HG03575 (cell line): ENCODE data around the gene RNF207.

Experiments used
- ATAC-seq: cut with Tn5 transposase; IDR thresholded peaks from one replicate; pipeline ENCODE4 v1.9.1; 2021; ENCODE audit not compliant: unreplicated experiment, insufficient number of reproducible peaks, low FRiP score; ENCODE audit errors: extremely low read depth

The RNF207 gene

DNA sequence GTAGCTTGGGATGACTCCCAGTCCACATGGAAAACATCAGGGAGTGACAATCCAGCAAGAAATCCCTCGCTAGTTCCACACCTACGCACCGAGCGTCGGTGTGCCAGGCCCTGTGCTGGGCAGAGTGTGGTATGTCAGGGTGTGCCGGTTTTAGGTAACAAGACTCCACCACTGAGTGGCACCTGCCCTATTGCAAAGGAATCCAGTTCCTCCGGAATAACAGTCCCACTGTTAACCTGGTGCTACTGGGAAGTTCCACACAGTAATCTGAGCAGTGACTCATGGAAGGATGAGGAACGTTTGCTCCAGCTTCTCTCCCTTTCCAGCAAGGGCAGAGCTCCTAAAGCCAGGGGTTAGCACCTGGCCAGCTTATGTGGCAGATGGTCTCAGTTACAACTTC, 14.3 kb downstream of the RNF207 start:
- ATAC-seq: no peak

DNA sequence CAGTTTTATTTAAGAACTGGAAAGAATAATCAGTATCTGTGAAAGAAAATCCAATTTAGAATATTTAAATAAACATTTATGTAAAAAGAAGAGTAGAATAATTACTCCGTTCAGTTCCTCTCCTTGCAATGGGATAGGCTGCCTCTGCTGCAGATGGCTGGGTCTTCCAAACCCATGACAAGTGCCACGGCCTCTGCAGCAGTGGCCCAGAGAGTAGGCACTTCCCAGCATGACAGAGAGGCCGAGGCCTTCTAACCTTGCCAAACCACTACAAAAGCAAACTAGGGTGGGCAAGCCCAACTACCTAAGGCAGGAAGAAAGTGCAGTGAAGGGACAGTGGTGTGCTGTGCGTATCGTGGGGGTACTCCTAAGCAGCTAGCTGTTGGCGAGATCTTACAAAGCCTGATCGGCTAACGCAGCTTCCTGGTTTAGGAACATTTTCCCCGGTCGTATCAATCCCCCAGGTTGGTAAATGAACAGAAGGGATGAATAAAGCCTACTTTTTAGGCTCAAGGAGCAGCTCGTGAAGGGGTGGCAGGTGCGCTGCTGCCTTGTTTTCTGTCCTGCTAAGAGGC, 15.4 kb downstream of the RNF207 start:
- ATAC-seq: no peak

- no peak for ATAC-seq
Observed at GRCh38 chr1:6222636-6223035, 16.7 kb downstream of the RNF207 start.

GRCh38 chr1:6223617-6224016, 17.7 kb downstream of the RNF207 start:
- no peak for ATAC-seq

GRCh38 chr1:6224718-6225117, 18.8 kb downstream of the RNF207 start:
- ATAC-seq: no peak

GRCh38 chr1:6225651-6226050, 19.7 kb downstream of the RNF207 start:
- ATAC-seq: no peak

DNA sequence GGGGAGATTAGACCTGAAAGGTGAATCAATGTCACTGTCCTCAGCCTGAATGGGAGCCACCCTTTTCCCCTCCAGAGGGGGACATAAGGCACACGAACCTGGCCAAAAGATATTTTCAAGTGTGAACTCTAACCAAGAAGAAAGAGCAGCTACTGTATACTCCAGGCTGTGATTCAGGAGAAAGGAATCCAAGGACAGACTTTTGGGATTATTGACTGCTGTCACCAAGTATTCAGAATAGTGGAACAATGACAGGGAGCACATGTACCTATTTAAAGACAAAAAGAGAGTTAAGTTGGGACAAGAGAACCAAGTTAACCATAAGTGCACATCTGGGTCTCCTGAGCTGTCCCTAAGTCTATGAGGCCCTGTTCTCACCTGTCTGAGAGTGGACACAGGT, 27.5 kb downstream of the RNF207 start:
- no peak for ATAC-seq

DNA sequence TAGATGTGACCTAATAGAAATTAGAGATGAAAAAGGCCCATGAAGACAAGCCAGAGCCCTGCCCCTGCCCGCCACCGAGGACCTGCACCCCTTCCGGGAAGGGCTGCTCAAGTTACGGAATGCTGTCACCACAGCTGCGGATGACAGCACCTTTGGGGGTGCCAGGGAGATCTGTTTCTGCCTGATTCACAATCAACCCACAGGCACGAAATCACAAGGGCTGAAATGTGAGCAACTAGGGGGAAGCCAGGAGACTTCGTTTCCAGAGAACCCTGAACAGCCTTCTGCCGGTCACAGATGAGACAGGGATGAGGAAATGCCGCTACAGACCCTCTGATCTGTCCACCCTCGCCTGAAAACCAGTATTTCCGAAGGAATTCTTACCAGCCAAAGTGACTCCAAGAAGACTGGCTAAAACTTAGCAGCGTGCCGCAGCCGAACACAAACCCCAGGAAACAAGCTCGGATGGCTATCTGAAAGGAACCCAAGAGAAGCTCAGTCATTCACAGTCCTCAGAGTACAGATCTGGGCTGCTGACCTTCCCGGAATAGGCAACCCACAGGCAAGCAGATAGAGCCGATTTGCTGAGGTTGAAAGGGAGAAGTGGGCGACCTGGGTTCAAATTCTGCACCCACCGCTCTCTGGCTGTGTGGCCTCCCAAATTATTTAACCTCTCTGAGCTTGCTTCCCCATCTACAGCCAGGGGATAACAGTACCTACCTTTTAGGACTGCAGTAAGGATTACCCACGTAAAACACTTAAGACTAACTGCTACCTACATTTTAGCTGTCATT, 28.8 kb downstream of the RNF207 start:
- ATAC-seq: no peak

DNA sequence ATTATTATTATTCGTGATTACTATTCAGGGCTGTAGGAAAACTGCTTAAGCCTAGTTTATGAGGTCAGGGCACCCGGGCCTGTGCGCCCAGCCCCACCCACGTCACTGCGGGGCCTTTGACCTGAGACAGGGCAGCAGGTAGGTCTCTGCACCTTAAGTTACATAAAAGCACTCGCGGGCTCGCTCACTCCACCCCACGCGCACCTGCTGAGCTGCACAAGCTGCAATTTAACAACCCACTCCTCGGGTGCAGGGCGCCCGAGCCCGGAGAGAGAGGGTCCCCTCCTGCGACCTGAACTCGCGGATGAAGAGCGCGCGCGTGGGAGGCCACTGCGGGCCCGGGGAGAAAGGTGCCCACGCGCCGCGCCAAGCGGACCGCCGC, 29.4 kb downstream of the RNF207 start:
- no peak for ATAC-seq

DNA sequence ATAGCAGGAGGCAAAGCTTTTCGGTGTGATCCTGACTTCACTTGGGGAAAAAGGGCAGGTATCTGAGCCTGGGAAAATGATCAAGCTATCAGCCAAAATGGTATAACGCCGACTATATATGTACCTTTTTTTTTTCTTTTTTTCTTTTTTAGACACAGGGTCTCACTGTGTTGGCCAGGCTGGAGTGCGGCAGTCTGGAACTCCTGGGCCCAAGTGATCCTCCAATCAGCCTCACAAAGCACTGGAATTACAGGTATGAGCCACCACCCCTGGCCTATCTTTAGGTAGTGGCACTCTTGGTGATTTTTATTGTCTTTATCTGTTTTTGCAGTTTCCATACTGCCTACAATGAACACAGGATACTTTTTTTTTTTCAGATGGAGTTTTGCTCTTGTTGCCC, 31.2 kb downstream of the RNF207 start:
- no peak for ATAC-seq

GRCh38 chr1:6239213-6239752, 33.4 kb downstream of the RNF207 start:
- no peak for ATAC-seq

GRCh38 chr1:6239950-6240768, 34.2 kb downstream of the RNF207 start:
- no peak for ATAC-seq

DNA sequence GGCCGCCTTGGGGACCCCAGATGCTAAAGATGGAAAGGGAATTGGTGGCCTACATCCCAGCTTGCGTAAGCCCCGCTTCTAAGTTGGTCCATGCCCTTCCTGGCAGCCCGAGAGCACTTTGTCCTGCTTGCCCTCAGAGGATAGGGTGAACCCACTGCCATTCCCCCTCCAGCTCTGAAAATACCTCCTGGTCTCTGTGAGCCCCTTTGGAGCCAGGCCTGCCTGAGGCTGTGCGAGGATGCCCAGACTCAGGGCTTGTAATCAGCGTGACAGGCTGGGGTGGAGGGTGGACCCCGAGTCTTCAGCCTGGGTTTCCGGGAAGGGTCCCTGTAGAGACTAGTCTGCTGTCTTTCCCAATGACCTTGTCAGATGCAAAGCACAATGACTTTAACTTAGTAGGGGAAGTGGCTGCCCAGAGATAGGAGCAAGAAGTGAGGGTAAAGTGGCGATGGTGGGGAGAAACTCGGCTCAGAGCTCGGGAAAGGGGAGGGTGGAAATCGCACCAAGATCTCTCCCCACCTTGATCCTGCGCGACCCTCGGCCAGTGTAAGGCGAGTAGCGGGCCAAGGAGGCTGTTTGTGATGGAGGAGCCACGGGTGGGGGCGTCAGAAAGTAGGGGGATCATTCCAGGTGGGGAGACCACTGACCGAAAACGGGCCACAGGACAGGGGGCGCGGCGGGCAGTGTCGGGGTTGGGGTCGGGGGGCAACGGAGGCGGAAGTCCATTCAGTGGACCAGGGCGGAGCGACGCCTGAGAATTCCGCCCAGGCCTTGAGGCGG, 35.4 kb downstream of the RNF207 start:
- ATAC-seq: no peak

DNA sequence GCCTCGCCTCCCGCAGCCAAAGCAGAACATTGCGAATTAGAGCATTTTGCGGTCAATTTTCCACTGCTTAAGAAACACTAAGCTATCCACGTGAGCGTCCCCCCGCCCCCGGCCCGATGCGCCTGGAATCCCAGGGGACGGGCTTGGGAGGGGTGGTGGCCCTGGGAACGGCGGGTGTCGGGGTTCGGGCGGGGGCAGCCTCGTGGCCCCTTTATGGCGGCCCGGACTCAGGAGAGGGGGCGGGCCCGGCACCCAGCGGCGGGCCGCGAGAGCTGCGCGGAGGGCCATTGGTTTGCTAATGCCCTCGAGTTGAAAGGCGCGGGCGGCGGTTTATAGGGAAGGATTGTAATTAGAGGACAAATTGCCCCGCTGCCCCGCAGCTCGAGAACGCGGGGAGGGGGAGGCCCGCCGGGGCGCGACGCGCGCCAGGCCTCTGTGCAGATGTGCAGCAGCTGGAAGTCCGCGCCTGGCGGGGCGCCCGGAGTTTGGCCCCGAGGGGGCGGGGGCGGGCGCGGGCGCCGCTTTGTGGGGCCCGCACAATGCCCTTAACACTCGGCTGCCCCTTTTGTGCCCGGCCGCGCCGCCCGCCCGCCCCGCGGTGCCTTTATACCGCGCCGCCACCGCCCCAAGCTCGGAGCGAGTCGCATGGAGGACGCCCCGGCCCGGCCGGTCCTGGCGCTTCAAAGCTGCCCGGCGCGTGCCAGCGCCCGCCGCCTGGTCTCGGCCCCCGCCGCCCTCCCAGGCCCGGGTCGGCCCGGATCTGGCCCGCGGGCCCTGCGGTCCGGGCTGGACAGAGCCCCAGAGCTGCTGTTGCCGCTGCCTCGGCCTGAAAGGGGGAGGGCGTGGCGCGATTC, 36.2 kb downstream of the RNF207 start:
- ATAC-seq: no peak

- ATAC-seq: no peak
Observed at GRCh38 chr1:6243053-6243834, 37.3 kb downstream of the RNF207 start.

- ATAC-seq: no peak
Observed at GRCh38 chr1:6243993-6244392, 38.1 kb downstream of the RNF207 start, which contains the start of gene HES3. TSS of gene HES3 (plus strand) at chr1:6244179. CDS start at chr1:6244366, 187 bp downstream.

DNA sequence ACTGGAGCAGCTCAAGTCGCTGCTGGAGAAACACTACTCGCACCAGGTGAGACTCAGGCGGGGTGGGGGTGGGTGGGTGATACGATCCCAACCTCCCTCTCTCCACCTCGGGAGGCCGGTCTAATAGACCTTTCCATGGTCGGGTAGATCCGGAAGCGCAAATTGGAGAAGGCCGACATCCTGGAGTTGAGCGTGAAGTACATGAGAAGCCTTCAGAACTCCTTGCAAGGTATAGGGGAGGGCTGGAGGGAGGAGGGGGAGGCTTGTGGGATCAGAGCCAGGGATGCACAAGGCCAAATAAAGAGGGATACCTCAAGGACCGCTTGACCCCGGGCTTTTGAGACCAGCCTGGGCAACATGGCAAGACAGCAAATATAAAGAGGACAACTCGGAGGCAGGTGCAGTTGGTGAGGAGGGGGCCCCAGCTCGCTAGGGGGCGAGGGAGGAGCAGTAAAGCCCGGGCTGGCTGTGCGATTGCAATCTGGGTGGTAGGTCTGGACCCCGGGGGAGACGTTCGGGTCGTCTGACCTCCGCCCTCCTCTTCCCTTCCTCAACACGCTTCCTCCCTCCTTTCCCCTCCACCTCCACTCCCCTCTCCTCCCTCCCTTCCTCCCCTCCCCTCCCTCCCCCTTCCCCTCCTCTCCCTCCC, 38.6 kb downstream of the RNF207 start:
- ATAC-seq: no peak
